WTC11 (cell line): Measurements from ENCODE around the gene CLCF1. TPM values are rescaled to one million over a fixed set of nuclear protein-coding genes. Genes with fewer than 3 reads are reported as not detected.

Source experiments
- ARID4B ChIP-seq: sonication (generic); formaldehyde crosslinking; IDR thresholded peaks from 2 replicates; pipeline ENCODE4 v1.8.0; 2023; ENCODE audit warnings: missing genetic modification reagents, mild to moderate bottlenecking, borderline replicate concordance
- ATF2 ChIP-seq: sonication (generic); formaldehyde crosslinking; IDR thresholded peaks from 2 replicates; pipeline ENCODE4 v1.8.1; 2022; ENCODE audit warnings: low read depth, missing genetic modification reagents, borderline replicate concordance
- CDX4 ChIP-seq: fragments of 250-450 bp; sonication (Bioruptor Pico); IDR thresholded peaks from 2 replicates; pipeline ENCODE4 v1.9.0; 2021; ENCODE audit warnings: moderate library complexity, mild to moderate bottlenecking, inconsistent platforms, borderline replicate concordance
- CTCF ChIP-seq: fragments of 200-600 bp; IDR thresholded peaks from 2 replicates; pipeline ENCODE4 v1.8.0; 2022; ENCODE audit warnings: antibody characterized with exemption
- E2F5 ChIP-seq: sonication (generic); formaldehyde crosslinking; IDR thresholded peaks from 2 replicates; pipeline ENCODE4 v1.8.1; 2022; ENCODE audit warnings: mild to moderate bottlenecking, moderate library complexity, missing genetic modification reagents
- ELF4 ChIP-seq: sonication (generic); formaldehyde crosslinking; IDR thresholded peaks from 2 replicates; pipeline ENCODE4 v1.8.1; 2022; ENCODE audit warnings: low read depth, mild to moderate bottlenecking, moderate library complexity, missing genetic modification reagents
- FOXJ3 ChIP-seq: sonication (generic); formaldehyde crosslinking; IDR thresholded peaks from 2 replicates; pipeline ENCODE4 v1.9.0; 2021; ENCODE audit warnings: missing genetic modification reagents, mild to moderate bottlenecking, borderline replicate concordance
- FOXK1 ChIP-seq: sonication (generic); formaldehyde crosslinking; IDR thresholded peaks from 2 replicates; pipeline ENCODE4 v1.8.0; 2022; ENCODE audit warnings: mild to moderate bottlenecking, moderate library complexity, missing genetic modification reagents
- FOXP4 ChIP-seq: sonication (generic); formaldehyde crosslinking; IDR thresholded peaks from 2 replicates; pipeline ENCODE4 v1.8.0; 2022; ENCODE audit warnings: mild to moderate bottlenecking, missing genetic modification reagents
- GABPB1 ChIP-seq: sonication (generic); formaldehyde crosslinking; IDR thresholded peaks from 2 replicates; pipeline ENCODE4 v1.8.1; 2023; ENCODE audit warnings: mild to moderate bottlenecking, missing genetic modification reagents
- GRHL2 ChIP-seq: fragments of 250-450 bp; sonication (Bioruptor Pico); IDR thresholded peaks from 2 replicates; pipeline ENCODE4 v1.8.0; 2022; ENCODE audit warnings: mild to moderate bottlenecking, moderate library complexity; ENCODE audit not compliant: insufficient replicate concordance, severe bottlenecking
- HMGA2 ChIP-seq: fragments of 250-450 bp; sonication (Bioruptor Pico); IDR thresholded peaks from 2 replicates; pipeline ENCODE4 v1.4.0; 2021; ENCODE audit warnings: mild to moderate bottlenecking, moderate library complexity
- JUN ChIP-seq: sonication (generic); formaldehyde crosslinking; IDR thresholded peaks from 2 replicates; pipeline ENCODE4 v1.8.0; 2023; ENCODE audit warnings: mild to moderate bottlenecking, missing genetic modification reagents
- KAT7 ChIP-seq: sonication (generic); formaldehyde crosslinking; IDR thresholded peaks from 2 replicates; pipeline ENCODE4 v1.8.1; 2023; ENCODE audit warnings: missing genetic modification reagents, mild to moderate bottlenecking, borderline replicate concordance
- MYBL2 ChIP-seq: sonication (generic); formaldehyde crosslinking; IDR thresholded peaks from 2 replicates; pipeline ENCODE4 v1.8.1; 2023; ENCODE audit warnings: mild to moderate bottlenecking, moderate library complexity, missing genetic modification reagents
- NR1H2 ChIP-seq: sonication (generic); formaldehyde crosslinking; IDR thresholded peaks from 2 replicates; pipeline ENCODE4 v1.9.0; 2021; ENCODE audit warnings: mild to moderate bottlenecking, moderate library complexity, missing genetic modification reagents
- STAT6 ChIP-seq: sonication (generic); formaldehyde crosslinking; conservative IDR thresholded peaks from 2 replicates; pipeline ENCODE4 v1.8.1; 2023; ENCODE audit warnings: mild to moderate bottlenecking, low read depth, missing genetic modification reagents, moderate library complexity
- ZBTB21 ChIP-seq: sonication (generic); formaldehyde crosslinking; IDR thresholded peaks from 2 replicates; pipeline ENCODE4 v1.8.1; 2023; ENCODE audit warnings: mild to moderate bottlenecking, missing genetic modification reagents, borderline replicate concordance
- ZMAT4 ChIP-seq: fragments of 250-450 bp; sonication (Bioruptor Pico); IDR thresholded peaks from 2 replicates; pipeline ENCODE4 v1.9.0; 2021; ENCODE audit warnings: mild to moderate bottlenecking
- total RNA-seq: library from RNA; stranded (reverse); gene quantifications from 3 replicates; pipeline ENCODE4 v1.2.3, GENCODE V29; 2021
- TF ChIP-seq, protein P1 (sequence below): sonication (generic); formaldehyde crosslinking; IDR thresholded peaks from 2 replicates; pipeline ENCODE4 v1.8.1; 2023; ENCODE audit warnings: mild to moderate bottlenecking, missing genetic modification reagents, moderate library complexity
- TF ChIP-seq, protein P2 (sequence below): fragments of 250-450 bp; sonication (Bioruptor Pico); IDR thresholded peaks from 2 replicates; pipeline ENCODE4 v1.8.0; 2021; ENCODE audit warnings: mild to moderate bottlenecking

CLCF1 gene
- total RNA-seq, 1 experiment from 2014 or later, result 0.92 TPM

- no peak for TF ChIP-seq STAT6 (CRISPR knock-in tag)
- no peak for TF ChIP-seq FOXJ3 (CRISPR knock-in tag)
- no peak for TF ChIP-seq FOXP4 (CRISPR knock-in tag)
- no peak for TF ChIP-seq GRHL2 (CRISPR knock-in tag)
- TF ChIP-seq ARID4B (CRISPR knock-in tag), result peak; percentile 14; the same call in 1 of the 2 replicates
- no peak for TF ChIP-seq ELF4 (CRISPR knock-in tag)
- no peak for TF ChIP-seq CDX4 (CRISPR knock-in tag)
- TF ChIP-seq, protein P1, sequence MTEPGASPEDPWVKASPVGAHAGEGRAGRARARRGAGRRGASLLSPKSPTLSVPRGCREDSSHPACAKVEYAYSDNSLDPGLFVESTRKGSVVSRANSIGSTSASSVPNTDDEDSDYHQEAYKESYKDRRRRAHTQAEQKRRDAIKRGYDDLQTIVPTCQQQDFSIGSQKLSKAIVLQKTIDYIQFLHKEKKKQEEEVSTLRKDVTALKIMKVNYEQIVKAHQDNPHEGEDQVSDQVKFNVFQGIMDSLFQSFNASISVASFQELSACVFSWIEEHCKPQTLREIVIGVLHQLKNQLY (CRISPR knock-in tag), result no peak
- no peak for TF ChIP-seq E2F5 (CRISPR knock-in tag)
- TF ChIP-seq ZBTB21 (CRISPR knock-in tag), result no peak
- TF ChIP-seq CTCF, result peak; percentile 46
- TF ChIP-seq NR1H2, result no peak
- TF ChIP-seq MYBL2, result no peak
- TF ChIP-seq HMGA2, result no peak
- no peak for TF ChIP-seq KAT7 (CRISPR knock-in tag)
- TF ChIP-seq ZMAT4, result no peak
- TF ChIP-seq GABPB1 (CRISPR knock-in tag), result no peak
- TF ChIP-seq, protein P2, sequence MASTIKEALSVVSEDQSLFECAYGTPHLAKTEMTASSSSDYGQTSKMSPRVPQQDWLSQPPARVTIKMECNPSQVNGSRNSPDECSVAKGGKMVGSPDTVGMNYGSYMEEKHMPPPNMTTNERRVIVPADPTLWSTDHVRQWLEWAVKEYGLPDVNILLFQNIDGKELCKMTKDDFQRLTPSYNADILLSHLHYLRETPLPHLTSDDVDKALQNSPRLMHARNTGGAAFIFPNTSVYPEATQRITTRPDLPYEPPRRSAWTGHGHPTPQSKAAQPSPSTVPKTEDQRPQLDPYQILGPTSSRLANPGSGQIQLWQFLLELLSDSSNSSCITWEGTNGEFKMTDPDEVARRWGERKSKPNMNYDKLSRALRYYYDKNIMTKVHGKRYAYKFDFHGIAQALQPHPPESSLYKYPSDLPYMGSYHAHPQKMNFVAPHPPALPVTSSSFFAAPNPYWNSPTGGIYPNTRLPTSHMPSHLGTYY (CRISPR knock-in tag), result no peak
- no peak for TF ChIP-seq JUN (CRISPR knock-in tag)
- TF ChIP-seq ATF2, result no peak
- no peak for TF ChIP-seq FOXK1 (CRISPR knock-in tag)
These were observed 28.2 kb upstream of the CLCF1 start, which contains the start of gene PPP1CA (continued) for GRCh38 chr11:67401495-67402191.
